ENCODE data around the gene TRPV4. TPM values are rescaled to one million over a fixed set of nuclear protein-coding genes. Genes with fewer than 3 reads are reported as not detected.

TRPV4 gene
- total RNA-seq, 1 experiment from 2014 or later, result 3.1 TPM

GRCh38 chr12:109753054-109753401 lies 80.2 kb downstream of the TRPV4 start:
- no peak overlapping the region for H3K4me2 ChIP-seq

DNA sequence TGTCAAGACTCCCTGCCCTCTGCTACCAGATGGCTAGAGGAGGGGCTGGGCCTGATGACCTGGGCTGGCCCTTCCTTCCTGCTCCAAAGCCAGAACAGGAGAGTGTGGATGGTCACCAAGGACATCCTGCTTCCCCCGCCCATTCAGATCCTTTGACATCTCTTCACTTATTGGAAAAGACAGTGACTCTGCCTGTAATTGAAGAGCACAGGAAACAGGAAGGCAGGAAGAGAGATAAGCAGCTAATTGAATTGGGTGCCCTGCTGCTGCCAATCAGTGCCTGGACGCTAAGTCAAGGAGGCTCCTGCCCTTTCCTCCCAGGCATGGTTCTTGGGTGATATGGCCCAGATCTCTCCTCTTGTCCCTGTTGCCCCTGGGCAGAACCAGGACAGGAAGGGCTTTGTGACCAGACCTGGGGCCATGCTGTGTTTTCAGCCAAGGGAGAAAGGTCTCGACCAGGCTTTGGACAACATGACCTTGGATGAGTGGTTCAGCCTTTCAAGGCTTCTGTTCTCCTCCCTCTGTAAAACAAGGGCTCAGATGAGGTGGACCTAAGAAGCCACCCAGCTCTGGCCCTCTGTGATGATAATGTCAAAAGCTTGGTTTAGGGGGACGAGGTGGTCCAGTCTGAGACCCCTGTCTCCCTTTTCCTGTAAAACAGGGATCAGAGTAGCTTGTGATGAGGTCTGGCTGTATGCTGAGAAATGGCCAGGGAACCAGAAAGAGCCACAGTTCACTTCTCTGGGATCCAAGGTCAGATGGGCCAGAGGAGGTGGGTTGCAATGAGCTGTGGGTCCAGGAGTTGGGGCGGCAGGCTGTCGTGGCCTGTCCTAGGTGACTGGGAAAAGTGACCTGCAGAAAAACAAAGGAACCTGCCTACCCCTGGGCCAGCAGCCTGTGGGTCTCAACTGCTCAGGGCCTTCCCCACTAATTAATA lies 80.8 kb downstream of the TRPV4 start:
- Histone ChIP-seq H3K9me2 (ENCODE audit: insufficient read depth) (no peaks in the 10 kb centered on the region), H3K4me2 (no peak overlapping the region), H3F3A (ENCODE audit: insufficient read depth, low read depth) (no peaks in the 10 kb centered on the region), H3K27me3 (ENCODE audit: insufficient read depth, low read depth) (no peaks in the 10 kb centered on the region), H2AFZ (no peak overlapping the region), H3K36me3 (ENCODE audit: low read depth) (no peaks in the 10 kb centered on the region), H3K4me1 (replicated peaks; ENCODE audit: insufficient read depth) (no peaks in the 10 kb centered on the region), H3K9me3 (ENCODE audit: insufficient read depth, low read depth) (no peaks in the 10 kb centered on the region), H3K4me3 (no peak overlapping the region), H3K79me2 (ENCODE audit: low read depth) (no peaks in the 10 kb centered on the region), H3K27ac (no peak overlapping the region), H4K20me1 (ENCODE audit: insufficient read depth) (0 out of 2 replicates have a peak, but pooled peaks cover 6% of the 10 kb centered on the region)
- TF ChIP-seq CTCF (conservative IDR thresholded peaks at IDR 0.05) (no peak), EZH2 (IDR thresholded peaks at IDR 0.05; ENCODE audit: low read depth) (no peak)
- BruUV-seq (replicated peaks), result no TSS peak
- intact Hi-C loops (cut with micrococcal nuclease; ENCODE audit: unreplicated experiment), result no loop called here
- ChIA-PET POLR2A (ENCODE audit: unreplicated experiment) (interaction anchor here (0.6 kb wide), 1 partner anchor 94 kb away, joined by 4 read pairs; no protein-coding TSS in a partner anchor), CTCF (no interaction called here)
- DNase-seq, result no peak

More at GRCh38 chr12:109753054-109753401, 80.2 kb downstream of the TRPV4 start:
- no peaks in the 10 kb centered on the region for H3K36me3 ChIP-seq (ENCODE audit: low read depth)
- H3K4me1 ChIP-seq (replicated peaks; ENCODE audit: insufficient read depth), result no peaks in the 10 kb centered on the region
- intact Hi-C loops (cut with micrococcal nuclease; ENCODE audit: unreplicated experiment), result no loop called here
- no peaks in the 10 kb centered on the region for H3K9me3 ChIP-seq (ENCODE audit: insufficient read depth, low read depth)
- CTCF ChIA-PET, result no interaction called here
- H3K27ac ChIP-seq, result no peak overlapping the region
- no peak overlapping the region for H2AFZ ChIP-seq
- no peaks in the 10 kb centered on the region for H3F3A ChIP-seq (ENCODE audit: insufficient read depth, low read depth)
- H3K9me2 ChIP-seq (ENCODE audit: insufficient read depth), result no peaks in the 10 kb centered on the region
- no peaks in the 10 kb centered on the region for H3K27me3 ChIP-seq (ENCODE audit: insufficient read depth, low read depth)
- POLR2A ChIA-PET (ENCODE audit: unreplicated experiment), result interaction anchor here (0.6 kb wide), 1 partner anchor 95 kb away, joined by 4 read pairs; no protein-coding TSS in a partner anchor
- 0 out of 2 replicates have a peak, but pooled peaks cover 6% of the 10 kb centered on the region for H4K20me1 ChIP-seq (ENCODE audit: insufficient read depth)
- no TSS peak for BruUV-seq (replicated peaks)
- H3K79me2 ChIP-seq (ENCODE audit: low read depth), result no peaks in the 10 kb centered on the region
- DNase-seq, result no peak
- no peak overlapping the region for H3K4me3 ChIP-seq
- TF ChIP-seq CTCF (conservative IDR thresholded peaks at IDR 0.05) (no peak), EZH2 (IDR thresholded peaks at IDR 0.05; ENCODE audit: low read depth) (no peak)

- H3K27ac ChIP-seq, result no peak overlapping the region
- POLR2A ChIA-PET (ENCODE audit: unreplicated experiment), result interaction anchor here (0.6 kb wide), 2 partner anchors 22 to 1117 kb away, joined by 3 to 5 read pairs; no protein-coding TSS in a partner anchor
- H2AFZ ChIP-seq, result no peak overlapping the region
- no peak overlapping the region for H3K4me3 ChIP-seq
- no peaks in the 10 kb centered on the region for H3K9me2 ChIP-seq (ENCODE audit: insufficient read depth)
- H3K27me3 ChIP-seq (ENCODE audit: insufficient read depth, low read depth), result no peaks in the 10 kb centered on the region
- H3K9me3 ChIP-seq (ENCODE audit: insufficient read depth, low read depth), result no peaks in the 10 kb centered on the region
- DNase-seq, result peak in 1 of 2 experiments; percentile 20
- H4K20me1 ChIP-seq (ENCODE audit: insufficient read depth), result no peaks in the 10 kb centered on the region
- no peak overlapping the region for H3K4me2 ChIP-seq
- CTCF ChIA-PET, result interaction anchor here (0.7 kb wide), 1 partner anchor 28 kb away, joined by 4 read pairs; no protein-coding TSS in a partner anchor
- H3K79me2 ChIP-seq (ENCODE audit: low read depth), result no peaks in the 10 kb centered on the region
- no peak for TF ChIP-seq CTCF (conservative IDR thresholded peaks at IDR 0.05)
- no peak for TF ChIP-seq EZH2 (IDR thresholded peaks at IDR 0.05; ENCODE audit: low read depth)
- H3F3A ChIP-seq (ENCODE audit: insufficient read depth, low read depth), result 0 out of 2 replicates have a peak, but pooled peaks cover 5% of the 10 kb centered on the region
- H3K4me1 ChIP-seq (replicated peaks; ENCODE audit: insufficient read depth), result no peaks in the 10 kb centered on the region
- no peaks in the 10 kb centered on the region for H3K36me3 ChIP-seq (ENCODE audit: low read depth)
- BruUV-seq (replicated peaks), result no TSS peak
- intact Hi-C loops (cut with micrococcal nuclease; ENCODE audit: unreplicated experiment), result no loop called here
Observed at GRCh38 chr12:109744986-109745942, 87.9 kb downstream of the TRPV4 start.

Data from PC-9 (cell line).